OCI-LY3 (cell line): ENCODE data around the gene BTBD9.

Experiments used
- H2AFZ ChIP-seq: fragments of 200-600, 300-600 bp; shearing (Covaris generic); 2 replicates; pipeline ENCODE4 v1.6.0; 2014; ENCODE audit warnings: antibody characterized with exemption, low read depth, low read length
- H3K27ac ChIP-seq: fragments of 200-600, 300-600 bp; sonication (generic); 2 replicates; pipeline ENCODE4 v1.5.1; 2014; ENCODE audit warnings: mild to moderate bottlenecking, low read length, moderate library complexity, mixed read lengths
- H3K27me3 ChIP-seq: fragments of 200-600, 300-600 bp; sonication (generic); 2 replicates; pipeline ENCODE4 v1.6.1; 2014; ENCODE audit warnings: low read depth, low read length, mixed read lengths
- H3K36me3 ChIP-seq: fragments of 200-600, 300-600 bp; sonication (generic); replicated peaks from 2 replicates; pipeline ENCODE3; 2014; ENCODE audit warnings: low read depth, low read length, mixed read lengths
- H3K4me1 ChIP-seq: fragments of 300-600, 200-600 bp; sonication (generic); 2 replicates; pipeline ENCODE4 v1.6.1; 2014; ENCODE audit warnings: low read length, mixed read lengths
- H3K4me2 ChIP-seq: fragments of 200-600, 300-600 bp; sonication (generic); 2 replicates; pipeline ENCODE4 v1.6.1; 2014; ENCODE audit warnings: low read length, mixed read lengths
- H3K4me3 ChIP-seq: fragments of 300-600, 200-600 bp; sonication (generic); 2 replicates; pipeline ENCODE4 v1.5.1; 2014; ENCODE audit warnings: antibody characterized with exemption, mild to moderate bottlenecking, low read length, moderate library complexity
- H3K79me2 ChIP-seq: fragments of 300-600, 200-600 bp; shearing (Covaris generic); 2 replicates; pipeline ENCODE4 v1.6.1; 2014; ENCODE audit warnings: mild to moderate bottlenecking, low read length, mixed read lengths
- H3K9ac ChIP-seq: fragments of 300-600, 200-600 bp; shearing (Covaris generic); 2 replicates; pipeline ENCODE4 v1.6.0; 2014; ENCODE audit warnings: mild to moderate bottlenecking, low read length, moderate library complexity
- H3K9me3 ChIP-seq: fragments of 200-600, 300-600 bp; shearing (Covaris generic); 2 replicates; pipeline ENCODE4 v1.6.1; 2014; ENCODE audit warnings: low read length, mixed read lengths; ENCODE audit not compliant: insufficient read depth
- H4K20me1 ChIP-seq: fragments of 200-600, 300-600 bp; sonication (generic); 2 replicates; pipeline ENCODE4 v1.6.1; 2016; ENCODE audit warnings: low read length, mixed read lengths; ENCODE audit not compliant: insufficient read depth
- EZH2phosphoT487 ChIP-seq: fragments of 200-600 bp; shearing (Covaris generic); IDR thresholded peaks from 2 replicates; pipeline ENCODE4 v1.6.1; 2018; ENCODE audit warnings: antibody characterized with exemption, mixed run types, low read depth
- TF ChIP-seq, protein P1 (sequence below): fragments of 200-600, 300-600 bp; sonication (generic); IDR thresholded peaks from 2 replicates; pipeline ENCODE4 v1.5.1; 2014; ENCODE audit warnings: antibody characterized with exemption, low read length, low read depth

Gene BTBD9

DNA sequence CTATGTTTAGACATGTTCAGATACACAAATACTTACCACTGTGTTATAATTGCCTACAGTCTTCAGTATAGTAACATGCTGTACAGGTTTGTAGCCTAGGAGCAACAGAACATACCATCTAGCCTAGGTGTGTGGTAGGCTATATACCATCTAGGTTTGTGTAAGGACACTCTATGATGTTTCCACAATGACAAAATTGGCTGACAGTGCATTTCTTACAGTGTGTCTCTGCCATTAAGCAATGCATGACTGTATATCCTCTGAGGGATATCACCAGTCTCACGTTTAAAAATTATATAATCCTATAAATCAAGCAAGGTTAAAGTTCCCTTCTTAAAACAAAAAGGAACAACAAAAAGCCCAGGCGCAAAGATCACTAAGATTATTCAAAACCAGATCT lies 352.2 kb downstream of the BTBD9 start:
- no peak overlapping the region for H3K4me3 ChIP-seq
- TF ChIP-seq EZH2phosphoT487: no peak
- TF ChIP-seq, protein P1, sequence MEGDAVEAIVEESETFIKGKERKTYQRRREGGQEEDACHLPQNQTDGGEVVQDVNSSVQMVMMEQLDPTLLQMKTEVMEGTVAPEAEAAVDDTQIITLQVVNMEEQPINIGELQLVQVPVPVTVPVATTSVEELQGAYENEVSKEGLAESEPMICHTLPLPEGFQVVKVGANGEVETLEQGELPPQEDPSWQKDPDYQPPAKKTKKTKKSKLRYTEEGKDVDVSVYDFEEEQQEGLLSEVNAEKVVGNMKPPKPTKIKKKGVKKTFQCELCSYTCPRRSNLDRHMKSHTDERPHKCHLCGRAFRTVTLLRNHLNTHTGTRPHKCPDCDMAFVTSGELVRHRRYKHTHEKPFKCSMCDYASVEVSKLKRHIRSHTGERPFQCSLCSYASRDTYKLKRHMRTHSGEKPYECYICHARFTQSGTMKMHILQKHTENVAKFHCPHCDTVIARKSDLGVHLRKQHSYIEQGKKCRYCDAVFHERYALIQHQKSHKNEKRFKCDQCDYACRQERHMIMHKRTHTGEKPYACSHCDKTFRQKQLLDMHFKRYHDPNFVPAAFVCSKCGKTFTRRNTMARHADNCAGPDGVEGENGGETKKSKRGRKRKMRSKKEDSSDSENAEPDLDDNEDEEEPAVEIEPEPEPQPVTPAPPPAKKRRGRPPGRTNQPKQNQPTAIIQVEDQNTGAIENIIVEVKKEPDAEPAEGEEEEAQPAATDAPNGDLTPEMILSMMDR: no peak
- H2AFZ ChIP-seq: no peak overlapping the region
- H4K20me1 ChIP-seq: no peaks in the 10 kb centered on the region
- no peaks in the 10 kb centered on the region for H3K79me2 ChIP-seq
- no peaks in the 10 kb centered on the region for H3K4me1 ChIP-seq
- no peak overlapping the region for H3K9ac ChIP-seq
- no peak overlapping the region for H3K4me2 ChIP-seq
- H3K27ac ChIP-seq: no peak overlapping the region
- H3K9me3 ChIP-seq: no peaks in the 10 kb centered on the region
- no peaks in the 10 kb centered on the region for H3K27me3 ChIP-seq
- H3K36me3 ChIP-seq: no peaks in the 10 kb centered on the region

GRCh38 chr6:38284802-38285394 lies 354.8 kb downstream of the BTBD9 start:
- Histone ChIP-seq H3K36me3 (no peaks in the 10 kb centered on the region), H2AFZ (no peak overlapping the region), H3K4me3 (no peak overlapping the region), H3K4me1 (no peaks in the 10 kb centered on the region), H3K27ac (no peak overlapping the region), H3K27me3 (no peaks in the 10 kb centered on the region), H3K79me2 (no peaks in the 10 kb centered on the region), H3K4me2 (no peak overlapping the region), H4K20me1 (no peaks in the 10 kb centered on the region), H3K9me3 (no peaks in the 10 kb centered on the region), H3K9ac (no peak overlapping the region)
- no peak for TF ChIP-seq EZH2phosphoT487
- TF ChIP-seq, protein P1: no peak

GRCh38 chr6:38283734-38284362 lies 355.9 kb downstream of the BTBD9 start:
- Histone ChIP-seq H2AFZ (no peak overlapping the region), H3K27me3 (no peaks in the 10 kb centered on the region), H3K79me2 (no peaks in the 10 kb centered on the region), H3K4me3 (no peak overlapping the region), H4K20me1 (no peaks in the 10 kb centered on the region), H3K27ac (no peak overlapping the region), H3K9me3 (no peaks in the 10 kb centered on the region), H3K36me3 (no peaks in the 10 kb centered on the region), H3K9ac (no peak overlapping the region), H3K4me2 (no peak overlapping the region), H3K4me1 (no peaks in the 10 kb centered on the region)
- TF ChIP-seq EZH2phosphoT487: no peak
- TF ChIP-seq, protein P1: no peak

DNA sequence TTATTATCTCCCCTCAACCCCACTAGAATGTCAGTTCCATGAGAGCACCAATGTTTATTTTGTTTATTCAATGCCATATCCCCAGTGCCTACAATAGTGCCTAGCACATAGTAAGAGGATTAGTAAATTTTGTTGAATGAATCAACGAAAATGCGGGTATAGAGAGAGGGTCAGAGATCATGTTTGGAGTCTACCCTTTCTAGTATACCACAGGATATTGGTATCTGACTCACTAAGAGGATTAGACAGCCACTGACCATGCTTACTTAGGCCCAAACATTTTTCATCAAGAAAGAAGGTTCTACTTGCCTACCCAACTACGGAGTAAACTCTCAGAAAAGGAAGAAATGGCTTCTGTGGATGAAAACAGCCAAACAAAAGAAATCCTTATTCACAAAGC lies 356.8 kb downstream of the BTBD9 start:
- H3K27ac ChIP-seq: no peak overlapping the region
- H3K36me3 ChIP-seq: no peaks in the 10 kb centered on the region
- no peaks in the 10 kb centered on the region for H3K9me3 ChIP-seq
- H3K9ac ChIP-seq: no peak overlapping the region
- H3K27me3 ChIP-seq: no peaks in the 10 kb centered on the region
- H3K4me1 ChIP-seq: no peaks in the 10 kb centered on the region
- no peak overlapping the region for H3K4me3 ChIP-seq
- no peaks in the 10 kb centered on the region for H3K79me2 ChIP-seq
- no peak overlapping the region for H2AFZ ChIP-seq
- no peak for TF ChIP-seq EZH2phosphoT487
- TF ChIP-seq, protein P1: no peak
- H4K20me1 ChIP-seq: no peaks in the 10 kb centered on the region
- no peak overlapping the region for H3K4me2 ChIP-seq
